HG03045 (cell line): ENCODE data around the gene TBC1D14.

ENCODE experiments used
- ATAC-seq: cut with Tn5 transposase; IDR thresholded peaks from one replicate; pipeline ENCODE4 v1.9.1; 2021; ENCODE audit warnings: mild to moderate bottlenecking, moderate library complexity; ENCODE audit not compliant: unreplicated experiment

The TBC1D14 gene

DNA sequence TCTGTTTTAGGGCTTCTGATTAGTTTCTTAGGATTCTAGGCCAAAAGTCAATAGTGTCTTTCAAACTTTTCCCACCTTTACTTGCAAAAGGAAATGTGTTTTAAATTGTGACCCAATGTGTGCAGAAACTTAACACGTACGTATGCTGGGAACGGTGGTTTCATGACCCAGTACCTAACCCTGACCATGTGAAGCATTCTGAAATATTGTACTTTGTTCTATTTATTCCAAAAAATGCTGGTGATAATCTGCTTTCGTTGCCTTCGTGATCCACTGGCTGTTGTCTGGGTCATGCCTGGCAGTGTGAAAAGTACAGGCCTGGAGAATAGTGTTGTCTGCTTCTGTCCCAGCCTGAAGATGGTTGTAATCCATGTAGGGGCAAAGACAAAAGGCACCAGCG is 106.9 kb downstream of the TBC1D14 start:
- no peak for ATAC-seq

- no peak for ATAC-seq
Measured at GRCh38 chr4:7017446-7018048, 107.9 kb downstream of the TBC1D14 start.

DNA sequence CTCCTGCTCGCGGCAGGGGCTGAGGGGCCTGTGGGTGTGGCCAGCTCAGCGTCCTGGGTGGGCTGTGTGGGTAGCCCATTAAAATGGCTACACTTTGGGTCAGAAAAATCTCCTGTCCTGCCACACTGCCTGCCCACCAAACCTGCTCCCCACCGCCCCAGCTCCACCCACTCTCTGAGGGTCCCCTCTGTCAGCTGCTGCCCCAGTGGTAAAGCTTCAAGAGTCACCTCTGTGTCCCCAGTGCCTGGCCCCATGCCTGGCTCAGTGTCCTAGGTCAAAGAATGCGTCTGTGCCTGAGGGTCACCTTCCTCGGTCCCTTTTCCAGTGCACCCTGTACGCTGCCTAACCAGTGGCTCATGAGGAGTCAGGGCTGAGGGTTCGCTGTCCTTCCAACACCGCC is 108.7 kb downstream of the TBC1D14 start:
- ATAC-seq: no peak

DNA sequence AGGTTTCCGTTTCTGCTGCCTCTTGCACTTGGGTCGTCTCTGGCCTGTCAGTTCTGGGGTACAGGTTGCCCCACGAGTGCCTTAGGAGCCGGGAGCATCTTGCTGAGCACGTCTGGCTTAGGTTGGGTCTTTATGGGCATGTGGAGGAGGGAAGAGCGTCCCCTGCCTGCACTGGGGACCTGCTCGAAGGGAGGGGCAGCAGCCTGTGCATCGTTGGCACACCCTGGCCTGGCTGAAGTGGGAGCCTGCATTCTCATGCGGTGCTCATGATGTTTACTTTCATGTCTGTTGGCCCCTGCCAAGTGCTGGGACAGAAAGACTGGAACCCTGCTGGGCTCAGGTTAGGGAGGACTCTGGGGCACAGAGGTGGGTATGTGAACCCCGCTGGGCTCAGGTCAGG is 109.7 kb downstream of the TBC1D14 start:
- ATAC-seq: no peak

GRCh38 chr4:7020290-7020689 is 110.7 kb downstream of the TBC1D14 start:
- ATAC-seq: no peak

DNA sequence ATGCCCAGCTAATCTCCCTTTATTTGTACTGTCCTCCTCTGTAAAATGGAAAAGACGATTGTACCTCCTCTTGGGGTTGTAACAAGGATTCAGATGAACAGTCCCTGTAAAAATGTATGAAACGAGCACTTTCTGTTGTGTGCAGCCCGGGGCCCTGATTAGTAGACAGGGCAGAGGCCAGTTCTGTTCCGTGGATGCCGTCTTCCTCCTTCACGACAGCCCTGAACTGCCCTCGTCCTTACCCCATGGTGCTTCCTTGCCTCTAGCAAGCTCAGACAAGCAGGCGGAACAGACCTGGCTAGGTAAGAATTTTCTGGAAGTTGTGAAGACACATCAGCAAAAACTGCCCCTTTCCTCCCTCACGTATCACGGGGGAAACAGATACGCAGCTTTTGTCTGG is 111.2 kb downstream of the TBC1D14 start:
- no peak for ATAC-seq

- ATAC-seq: no peak
Measured at GRCh38 chr4:7021355-7021754, 111.7 kb downstream of the TBC1D14 start.

DNA sequence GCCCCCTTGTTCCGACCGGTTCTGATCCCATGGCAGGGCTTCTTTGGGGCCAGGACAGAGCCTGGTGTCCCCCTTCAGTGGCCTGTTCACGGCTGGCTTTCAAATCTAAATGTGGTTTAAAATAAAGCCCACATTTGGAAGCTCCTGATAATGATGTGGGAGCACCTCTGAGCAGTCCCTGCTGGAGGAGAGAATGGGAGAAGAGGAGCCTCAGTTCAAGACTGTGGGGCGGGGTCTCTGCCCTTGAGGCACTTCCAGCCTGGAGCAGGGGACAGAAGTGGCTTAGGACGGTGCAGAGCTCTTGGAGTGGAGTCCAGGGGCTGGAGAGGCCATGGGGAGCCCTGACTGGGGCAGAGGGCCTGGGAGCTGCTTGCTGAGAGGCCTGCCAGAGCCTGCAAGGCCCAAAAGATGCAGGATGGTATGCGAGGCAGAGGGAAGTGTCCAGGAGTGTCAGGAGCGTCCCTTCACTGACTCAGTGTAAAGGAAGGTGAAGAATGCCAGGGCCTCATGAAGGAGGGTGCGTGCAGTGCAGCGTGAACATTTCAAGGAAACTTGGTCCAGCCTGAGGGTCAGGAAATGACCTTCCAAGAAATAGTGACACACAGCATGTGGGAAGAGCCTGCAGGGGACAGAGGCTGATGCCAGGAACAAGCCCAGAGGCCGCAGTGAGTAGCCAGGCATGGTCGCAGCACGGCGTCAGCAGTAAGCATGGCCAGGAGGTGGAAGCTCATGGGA is 112.5 kb downstream of the TBC1D14 start:
- ATAC-seq: no peak

DNA sequence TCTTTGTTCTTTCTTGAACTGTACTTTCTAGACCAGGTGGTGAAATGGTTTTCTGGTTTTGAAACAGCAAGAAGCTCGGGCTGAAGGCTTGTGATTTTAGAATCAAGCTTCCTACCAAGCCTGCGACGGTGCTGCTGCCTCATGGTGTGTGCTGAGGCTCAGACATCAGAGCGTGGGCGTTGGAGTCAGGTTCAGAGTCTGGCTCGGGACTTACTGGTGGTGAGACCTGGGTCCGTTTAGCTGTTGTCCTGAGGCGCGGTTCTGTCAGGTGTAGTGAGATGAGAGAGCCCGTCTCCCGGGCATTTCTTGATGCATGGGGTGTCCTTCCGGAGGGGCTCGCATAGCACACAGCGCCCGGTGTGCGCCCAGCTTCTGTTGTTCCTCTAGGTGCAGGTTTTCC is 113.9 kb downstream of the TBC1D14 start:
- no peak for ATAC-seq

- no peak for ATAC-seq
Measured at GRCh38 chr4:7023901-7024300, 114.3 kb downstream of the TBC1D14 start.

DNA sequence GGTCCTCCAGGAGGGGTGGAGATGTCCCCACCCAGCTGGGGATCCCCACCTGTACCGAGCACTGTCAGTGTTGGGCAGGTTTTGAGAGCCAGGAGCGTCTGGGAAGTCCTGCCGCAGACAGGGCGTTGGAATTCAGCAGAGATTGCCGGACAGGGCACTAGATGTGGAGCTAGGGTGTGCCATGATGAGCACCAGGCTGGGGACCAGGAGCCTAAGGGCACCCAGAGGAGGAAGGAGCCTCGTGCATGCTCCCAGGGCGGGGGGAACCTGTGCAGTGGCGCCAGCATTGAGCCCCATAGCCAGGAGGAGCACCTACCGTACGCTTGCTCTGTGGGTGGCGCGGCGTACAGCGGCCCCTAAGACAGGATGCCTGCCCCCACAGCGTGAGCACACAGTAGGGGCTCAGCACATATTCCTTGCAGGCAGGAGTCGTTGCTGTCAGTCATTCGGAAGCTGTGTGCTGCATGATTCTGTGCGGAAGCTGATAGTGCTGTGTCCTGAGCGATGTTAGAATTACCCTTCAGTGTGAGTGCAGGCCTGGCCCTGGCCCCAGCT is 114.8 kb downstream of the TBC1D14 start:
- no peak for ATAC-seq

DNA sequence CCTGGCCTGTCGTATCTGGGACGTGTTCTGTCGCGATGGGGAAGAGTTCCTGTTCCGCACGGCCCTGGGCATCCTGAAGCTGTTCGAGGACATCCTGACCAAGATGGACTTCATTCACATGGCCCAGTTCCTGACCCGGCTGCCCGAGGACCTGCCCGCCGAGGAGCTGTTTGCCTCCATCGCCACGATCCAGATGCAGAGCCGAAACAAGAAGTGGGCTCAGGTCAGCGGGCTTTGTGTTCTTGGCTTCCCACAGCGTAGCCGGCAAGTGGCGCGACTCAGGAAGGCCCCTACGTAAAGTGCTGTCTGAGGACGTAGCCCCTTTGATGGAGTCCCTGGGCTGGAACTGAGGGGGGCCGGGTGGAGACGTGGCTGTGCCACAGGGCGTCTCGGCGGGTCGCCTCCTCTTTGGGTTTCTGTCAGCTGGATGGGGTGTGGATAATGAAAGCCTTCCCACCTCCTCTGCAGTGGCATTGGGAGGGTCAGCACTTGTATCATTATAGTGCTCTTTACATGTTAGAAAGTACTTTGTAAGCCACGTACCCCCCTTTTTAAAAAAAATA is 115.5 kb downstream of the TBC1D14 start:
- no peak for ATAC-seq

GRCh38 chr4:7026107-7026506 is 116.5 kb downstream of the TBC1D14 start:
- no peak for ATAC-seq

DNA sequence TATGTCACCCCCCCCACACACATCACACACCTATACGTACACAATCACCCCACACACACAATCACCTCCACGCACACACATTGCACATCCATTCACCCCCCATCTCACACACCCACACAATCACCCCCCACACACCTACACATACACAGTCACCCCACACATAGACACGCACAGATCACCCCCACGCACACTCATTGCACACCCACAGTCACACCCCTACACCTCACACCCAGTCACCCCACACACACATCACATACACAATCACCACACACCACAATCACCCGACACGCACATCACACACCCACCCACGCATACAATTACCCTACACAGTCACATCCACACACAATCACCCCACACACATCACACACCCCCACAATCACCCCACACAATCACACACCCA is 117.7 kb downstream of the TBC1D14 start:
- no peak for ATAC-seq

DNA sequence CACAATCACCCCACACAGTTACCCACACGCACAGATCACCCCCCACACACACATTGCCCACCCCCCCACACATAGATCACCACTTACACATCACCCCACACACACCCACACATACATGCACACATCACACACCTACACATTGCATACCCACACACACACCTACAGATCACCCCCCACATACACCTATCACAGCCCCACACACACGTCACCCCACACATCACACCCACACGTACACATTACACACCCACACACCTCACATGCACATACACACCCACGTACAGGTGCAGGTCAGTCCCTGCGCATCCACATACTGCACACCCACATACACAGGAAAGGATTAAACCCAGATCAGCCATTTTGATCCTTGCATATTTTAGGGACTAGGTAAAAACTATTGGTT is 118.3 kb downstream of the TBC1D14 start:
- ATAC-seq: no peak

DNA sequence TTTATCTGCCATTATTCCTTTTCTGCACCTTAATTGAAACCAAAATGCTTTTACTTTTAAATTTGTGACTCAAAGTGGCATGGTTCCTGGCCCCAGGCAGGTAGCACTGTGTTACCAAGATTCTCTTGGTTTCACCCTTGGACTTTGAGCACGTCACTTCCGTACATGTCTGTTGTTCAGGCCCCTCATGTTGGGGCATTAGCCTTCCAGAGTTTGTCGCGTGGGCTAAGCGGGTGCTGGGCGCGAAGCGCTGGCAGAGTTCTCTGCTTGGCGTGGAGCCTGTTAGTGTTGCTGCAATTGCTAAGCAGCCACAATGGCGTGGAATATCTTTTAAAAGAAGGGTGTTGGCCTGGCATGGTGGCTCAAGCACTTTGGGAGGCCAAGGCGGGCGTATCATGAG is 119.6 kb downstream of the TBC1D14 start:
- no peak for ATAC-seq

- ATAC-seq: no peak
Measured at GRCh38 chr4:7029921-7030320, 120.3 kb downstream of the TBC1D14 start.

DNA sequence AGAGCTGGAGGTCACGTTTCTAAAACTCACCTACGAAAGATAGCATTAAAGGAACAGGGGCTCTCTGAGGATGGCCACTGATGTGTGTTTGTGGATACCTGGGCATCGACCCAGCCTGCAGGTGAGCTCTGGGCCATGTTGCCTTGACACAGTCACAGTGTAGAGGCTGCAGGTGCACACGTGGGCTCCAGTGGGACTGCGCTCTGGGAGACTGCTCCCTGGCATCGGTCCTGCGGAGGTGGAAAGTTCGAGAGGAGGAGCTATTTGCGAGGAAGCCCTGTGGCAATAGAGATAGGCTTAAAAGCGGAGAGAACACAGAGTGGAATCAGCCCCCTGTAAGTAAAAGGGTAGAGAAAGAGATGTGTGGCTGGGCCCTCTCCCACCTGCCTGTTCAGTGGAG is 121.2 kb downstream of the TBC1D14 start:
- ATAC-seq: no peak

GRCh38 chr4:7031558-7032449 is 122.2 kb downstream of the TBC1D14 start:
- ATAC-seq: no peak

DNA sequence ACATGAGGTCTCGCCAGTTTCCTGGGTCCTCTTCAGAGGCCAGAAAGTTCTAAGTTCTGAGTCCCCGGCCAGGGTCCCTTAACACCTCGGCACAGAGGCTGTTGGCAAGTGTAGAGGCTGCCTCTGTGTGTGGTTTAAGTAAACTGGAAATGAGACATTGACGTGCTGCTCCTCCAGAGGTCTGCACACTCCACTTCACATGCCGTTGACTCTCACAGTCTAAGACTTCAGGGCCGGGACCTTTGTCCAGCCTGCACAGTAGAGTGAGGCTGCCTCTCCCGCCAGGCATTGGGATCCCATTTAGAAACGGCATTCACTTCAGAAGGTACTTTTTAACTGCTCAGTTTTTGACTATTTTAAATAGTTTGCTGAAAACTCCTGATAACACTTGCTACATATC is 123.0 kb downstream of the TBC1D14 start:
- no peak for ATAC-seq
